Endothelial cell of umbilical vein (primary cell): ENCODE measurements around the gene WDR43. TPM values are rescaled to one million over a fixed set of nuclear protein-coding genes. Genes with fewer than 3 reads are reported as not detected.

ENCODE experiments used
- BruUV-seq: library from RNA; stranded (reverse); fragments of 400-500 nt; replicated peaks from 2 replicates; lab custom pipeline; 2021; lab: Mats Ljungman, UMichigan
- CTCF ChIA-PET: fragments of 300-600, 350-600 bp; sonication (Branson Sonifier 250); formaldehyde crosslinking; loops from one replicate; lab custom pipeline; 2021; ENCODE audit warnings: antibody characterized with exemption, inconsistent platforms; lab: Charles Lee
- POLR2A ChIA-PET: fragments of 300-600, 350-600 bp; sonication (Branson Sonifier 250); formaldehyde crosslinking; loops from one replicate; lab custom pipeline; 2021; ENCODE audit warnings: antibody characterized with exemption, inconsistent platforms; lab: Charles Lee
- DNase-seq: peaks from one replicate; pipeline ENCODE4 v3.0.0-alpha.2; 2011; ENCODE audit warnings: low read depth, low spot score
- FAIRE-seq: peaks from 2 replicates; lab custom pipeline; 2011; peaks lifted over from hg19 to GRCh38; lab: Jason Lieb, UNC
- H2AFZ ChIP-seq: 2 replicates; pipeline ENCODE4 v1.6.0; 2012; ENCODE audit warnings: low read depth, low read length, control low read depth, inconsistent platforms
- H3K27ac ChIP-seq: 2 replicates; pipeline ENCODE4 v1.5.1; 2011; ENCODE audit warnings: low read depth, mild to moderate bottlenecking, control low read depth, low read length, moderate library complexity; ENCODE audit not compliant: insufficient read depth
- H3K27me3 ChIP-seq, 2 experiments: 2 replicates each; pipeline versions ENCODE4 v1.6.0 to v1.6.1; 2011; ENCODE audit warnings: low read length in 2 of 2, mixed read lengths in 1 of 2; ENCODE audit not compliant: control insufficient read depth in 2 of 2, insufficient read depth in 2 of 2
- H3K36me3 ChIP-seq, 2 experiments: 2 replicates in 1 of 2; 3 replicates in 1 of 2; pipeline ENCODE4 v1.5.1; 2011; ENCODE audit warnings: low read length in 2 of 2, mild to moderate bottlenecking in 1 of 2, moderate library complexity in 1 of 2; ENCODE audit not compliant: control insufficient read depth in 2 of 2, insufficient read depth in 2 of 2; ENCODE audit errors: extremely low read depth in 1 of 2
- H3K4me1 ChIP-seq: 3 replicates; pipeline ENCODE4 v1.5.1; 2011; ENCODE audit warnings: mild to moderate bottlenecking, low read length; ENCODE audit not compliant: control insufficient read depth, insufficient read depth; ENCODE audit errors: extremely low read depth
- H3K4me2 ChIP-seq: 2 replicates; pipeline ENCODE4 v1.6.1; 2011; ENCODE audit warnings: low read length, control low read depth, mixed read lengths; ENCODE audit not compliant: insufficient read depth
- H3K4me3 ChIP-seq, 3 experiments: fragments of 200-600 bp in 1 of 3; sonication (generic), shearing (Covaris generic) in 1 of 3; replicated peaks in 1 of 3; 2 replicates each; pipeline ENCODE4 v1.5.1; 2011 to 2016; ENCODE audit warnings: control low read depth in 3 of 3, low read length in 3 of 3, mild to moderate bottlenecking in 2 of 3, inconsistent platforms in 1 of 3, low read depth in 1 of 3, moderate library complexity in 1 of 3; ENCODE audit not compliant: insufficient read depth in 1 of 3
- H3K79me2 ChIP-seq: 2 replicates; pipeline ENCODE4 v1.6.0; 2012; ENCODE audit warnings: low read length, inconsistent platforms; ENCODE audit not compliant: control insufficient read depth, insufficient read depth
- H3K9ac ChIP-seq: replicated peaks from 2 replicates; pipeline ENCODE3; 2011; ENCODE audit warnings: low read length, control low read depth; ENCODE audit not compliant: insufficient read depth; ENCODE audit errors: extremely low read depth
- H3K9me1 ChIP-seq: replicated peaks from 3 replicates; pipeline ENCODE4 v1.6.0; 2011; ENCODE audit warnings: mild to moderate bottlenecking, low read length; ENCODE audit not compliant: control insufficient read depth, insufficient read depth; ENCODE audit errors: extremely low read depth
- H3K9me3 ChIP-seq: replicated peaks from 2 replicates; pipeline ENCODE4 v1.5.1; 2012; ENCODE audit warnings: low read length, inconsistent platforms; ENCODE audit not compliant: control insufficient read depth, insufficient read depth
- H4K20me1 ChIP-seq: replicated peaks from 2 replicates; pipeline ENCODE3; 2011; ENCODE audit warnings: mild to moderate bottlenecking, low read length; ENCODE audit not compliant: control insufficient read depth, insufficient read depth; ENCODE audit errors: extremely low read depth
- FOS ChIP-seq: IDR thresholded peaks from 2 replicates; pipeline ENCODE4 v1.6.1; 2011; ENCODE audit warnings: mild to moderate bottlenecking, low read length, moderate library complexity, borderline replicate concordance; ENCODE audit not compliant: insufficient read depth
- GATA2 ChIP-seq: IDR thresholded peaks from 2 replicates; pipeline ENCODE4 v1.7.0; 2011; ENCODE audit warnings: low read depth, mild to moderate bottlenecking, moderate library complexity, mixed read lengths, low read length; ENCODE audit not compliant: insufficient read length, insufficient read depth
- MYC ChIP-seq: IDR thresholded peaks from one replicate; pipeline ENCODE4 v1.6.1; 2011; ENCODE audit warnings: mild to moderate bottlenecking, low read depth, low read length
- POLR2AphosphoS5 ChIP-seq: IDR thresholded peaks from 2 replicates; pipeline ENCODE4 v1.6.1; 2012; ENCODE audit warnings: low read depth, mild to moderate bottlenecking, control low read depth, low read length, moderate library complexity; ENCODE audit not compliant: insufficient read depth
- dilution Hi-C: fragments of 300-500 bp; cut with MboI; formaldehyde crosslinking; loops from one replicate; pipeline ENCODE4 v1.15.0; 2019; ENCODE audit warnings: low sequenced_read_pairs; ENCODE audit not compliant: extremely low pct_ligation_motif_present
- intact Hi-C: fragments of 100-400 bp; cut with micrococcal nuclease; formaldehyde crosslinking; loops from one replicate; pipeline ENCODE4 v1.10.0; 2022
- polyA plus RNA-seq, 4 experiments: library from polyadenylated mRNA; depleted of rRNA in 3 of 4; stranded (reverse) in 3 of 4; unstranded in 1 of 4; fragments of >200 nt; gene quantifications; 2 replicates each; pipeline versions ENCODE4 v1.2.1 to v1.2.3, GENCODE V29; 2011 to 2012; ENCODE audit warnings: missing spikeins in 1 of 4
- total RNA-seq: library from RNA; stranded (reverse); gene quantifications from 2 replicates; pipeline ENCODE4 v1.2.3, GENCODE V29; 2021
- TF ChIP-seq, protein P1 (sequence below), 2 donors: IDR thresholded peaks; 1 replicate in 1 of 2; 2 replicates in 1 of 2; pipeline ENCODE4 v1.5.1; 2011; ENCODE audit warnings: low read length in 2 of 2, mild to moderate bottlenecking in 2 of 2, moderate library complexity in 2 of 2, control low read depth in 1 of 2, inconsistent platforms in 1 of 2, low read depth in 1 of 2; ENCODE audit not compliant: insufficient read depth in 1 of 2; ENCODE audit errors: extremely low read depth in 1 of 2
- TF ChIP-seq, protein P2 (sequence below): IDR thresholded peaks from 2 replicates; pipeline ENCODE4 v1.6.1; 2011; ENCODE audit not compliant: insufficient read depth, insufficient read length

WDR43 gene
- total and polyA plus RNA-seq, 2 donors (not counting 3 experiments of a cell fraction or from before 2014, with no cell fraction given) = 23.7 to 60.6 TPM

- dilution Hi-C loops = no loop called here
- no TSS peak for BruUV-seq
- POLR2A ChIA-PET = no interaction called here
- peaks cover 20 to 39% of the 10 kb centered on the region in 2 experiments for H3K36me3 ChIP-seq
- H3K9ac ChIP-seq = no peak overlapping the region
- no peaks in the 10 kb centered on the region for H3K9me1 ChIP-seq
- CTCF ChIA-PET = interaction anchor here (1.1 to 1.3 kb wide), 2 partner anchors 16 to 361 kb away, joined by 3 read pairs; no protein-coding TSS in a partner anchor
- H3K27me3 ChIP-seq = no peaks in the 10 kb centered on the region
- peak overlapping the region; percentile 61 for H3K27ac ChIP-seq
- peaks cover 9% of the 10 kb centered on the region for H3K4me1 ChIP-seq
- no peaks in the 10 kb centered on the region for H3K9me3 ChIP-seq
- no peak overlapping the region for H2AFZ ChIP-seq
- peaks cover 2% of the 10 kb centered on the region for H4K20me1 ChIP-seq
- peaks cover 70% of the 10 kb centered on the region for H3K79me2 ChIP-seq
- TF ChIP-seq, protein P1, sequence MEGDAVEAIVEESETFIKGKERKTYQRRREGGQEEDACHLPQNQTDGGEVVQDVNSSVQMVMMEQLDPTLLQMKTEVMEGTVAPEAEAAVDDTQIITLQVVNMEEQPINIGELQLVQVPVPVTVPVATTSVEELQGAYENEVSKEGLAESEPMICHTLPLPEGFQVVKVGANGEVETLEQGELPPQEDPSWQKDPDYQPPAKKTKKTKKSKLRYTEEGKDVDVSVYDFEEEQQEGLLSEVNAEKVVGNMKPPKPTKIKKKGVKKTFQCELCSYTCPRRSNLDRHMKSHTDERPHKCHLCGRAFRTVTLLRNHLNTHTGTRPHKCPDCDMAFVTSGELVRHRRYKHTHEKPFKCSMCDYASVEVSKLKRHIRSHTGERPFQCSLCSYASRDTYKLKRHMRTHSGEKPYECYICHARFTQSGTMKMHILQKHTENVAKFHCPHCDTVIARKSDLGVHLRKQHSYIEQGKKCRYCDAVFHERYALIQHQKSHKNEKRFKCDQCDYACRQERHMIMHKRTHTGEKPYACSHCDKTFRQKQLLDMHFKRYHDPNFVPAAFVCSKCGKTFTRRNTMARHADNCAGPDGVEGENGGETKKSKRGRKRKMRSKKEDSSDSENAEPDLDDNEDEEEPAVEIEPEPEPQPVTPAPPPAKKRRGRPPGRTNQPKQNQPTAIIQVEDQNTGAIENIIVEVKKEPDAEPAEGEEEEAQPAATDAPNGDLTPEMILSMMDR (IDR thresholded peaks at IDR 0.05; ENCODE audit: extremely low read depth in 1 of 2, insufficient read depth in 1 of 2, low read depth in 1 of 2, low read length in 2 of 2) = no peak
- TF ChIP-seq POLR2AphosphoS5 = no peak
- TF ChIP-seq FOS = no peak
- no peak for TF ChIP-seq GATA2
- TF ChIP-seq MYC = no peak
- TF ChIP-seq, protein P2, sequence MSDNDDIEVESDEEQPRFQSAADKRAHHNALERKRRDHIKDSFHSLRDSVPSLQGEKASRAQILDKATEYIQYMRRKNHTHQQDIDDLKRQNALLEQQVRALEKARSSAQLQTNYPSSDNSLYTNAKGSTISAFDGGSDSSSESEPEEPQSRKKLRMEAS = no peak
- no peak overlapping the region for H3K4me3 ChIP-seq
- no peak overlapping the region for H3K4me2 ChIP-seq
- DNase-seq = peak; percentile 32
- FAIRE-seq = no peak
- intact Hi-C loops = loop anchor here (5.0 kb wide), 2 partner anchors 105 to 360 kb away; no protein-coding TSS in a partner anchor
These were observed 33.0 kb downstream of the WDR43 start for GRCh38 chr2:28927469-28927868.
